ENCODE data around the gene SSH2. TPM values are rescaled to one million over a fixed set of nuclear protein-coding genes. Genes with fewer than 3 reads are reported as not detected.

Gene SSH2
- total RNA-seq, 6 donors from 2014 or later: 55.4 to 82.9 (median 67.8) TPM

DNA sequence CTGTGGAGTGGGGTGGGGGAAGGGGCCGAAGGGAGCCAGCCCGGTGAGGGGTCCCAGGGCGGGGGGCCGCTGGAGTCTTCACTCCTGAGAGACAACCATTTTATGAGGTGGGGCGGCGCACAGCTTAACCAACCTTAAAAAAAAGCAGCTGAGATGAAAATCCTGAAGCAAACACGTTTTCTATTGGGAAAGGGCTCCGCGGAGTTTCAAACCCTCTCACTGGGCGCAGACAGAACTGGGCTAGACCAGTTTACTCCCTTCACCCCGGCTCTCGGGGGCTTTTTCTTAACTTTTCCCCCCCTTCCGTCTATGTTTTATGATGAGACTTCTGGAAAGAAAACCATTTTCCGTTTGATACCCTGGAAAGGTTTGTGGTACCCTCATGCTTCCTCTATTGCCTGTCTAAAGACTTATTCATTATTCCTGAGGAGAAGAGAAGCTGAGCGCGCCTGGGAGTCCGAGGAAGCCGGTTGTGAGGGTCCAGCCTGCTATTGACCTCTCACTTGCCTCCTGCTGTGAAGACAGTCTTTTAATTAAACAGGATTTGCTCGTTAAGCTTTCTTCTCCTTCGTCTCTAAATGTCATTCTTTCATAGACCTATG, 482 bp upstream of the SSH2 start:
- ATAC-seq (ENCODE audit: low FRiP score in 2 of 2) (peak in 1 of 2 donors; percentile 63), DNase-seq (peak in 1 of 2 donors; percentile 27)
- peak overlapping the region; percentile 92 to 98 (median 96) for H3K4me3 ChIP-seq
- H3K9me3 ChIP-seq: no peaks in the 10 kb centered on the region
- peak overlapping the region; percentile 90 to 99 (median 94) for H3K27ac ChIP-seq
- H3K4me1 ChIP-seq: peaks cover 24 to 39% (median 35%) of the 10 kb centered on the region in 4 donors
- no peaks in the 10 kb centered on the region for H3K36me3 ChIP-seq
- WGBS, 2 donors: 1% methylated on average over 15 to 20 of the region's 20 CpGs
- H3K27me3 ChIP-seq: no peaks in the 10 kb centered on the region
- TF ChIP-seq POLR2AphosphoS5 (IDR thresholded peaks at IDR 0.05) (no peak), POLR2A (IDR thresholded peaks at IDR 0.05) (no peak), EP300 (IDR thresholded peaks at IDR 0.05) (no peak)
- TF ChIP-seq, protein P1, sequence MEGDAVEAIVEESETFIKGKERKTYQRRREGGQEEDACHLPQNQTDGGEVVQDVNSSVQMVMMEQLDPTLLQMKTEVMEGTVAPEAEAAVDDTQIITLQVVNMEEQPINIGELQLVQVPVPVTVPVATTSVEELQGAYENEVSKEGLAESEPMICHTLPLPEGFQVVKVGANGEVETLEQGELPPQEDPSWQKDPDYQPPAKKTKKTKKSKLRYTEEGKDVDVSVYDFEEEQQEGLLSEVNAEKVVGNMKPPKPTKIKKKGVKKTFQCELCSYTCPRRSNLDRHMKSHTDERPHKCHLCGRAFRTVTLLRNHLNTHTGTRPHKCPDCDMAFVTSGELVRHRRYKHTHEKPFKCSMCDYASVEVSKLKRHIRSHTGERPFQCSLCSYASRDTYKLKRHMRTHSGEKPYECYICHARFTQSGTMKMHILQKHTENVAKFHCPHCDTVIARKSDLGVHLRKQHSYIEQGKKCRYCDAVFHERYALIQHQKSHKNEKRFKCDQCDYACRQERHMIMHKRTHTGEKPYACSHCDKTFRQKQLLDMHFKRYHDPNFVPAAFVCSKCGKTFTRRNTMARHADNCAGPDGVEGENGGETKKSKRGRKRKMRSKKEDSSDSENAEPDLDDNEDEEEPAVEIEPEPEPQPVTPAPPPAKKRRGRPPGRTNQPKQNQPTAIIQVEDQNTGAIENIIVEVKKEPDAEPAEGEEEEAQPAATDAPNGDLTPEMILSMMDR (IDR thresholded peaks at IDR 0.05): no peak

DNA sequence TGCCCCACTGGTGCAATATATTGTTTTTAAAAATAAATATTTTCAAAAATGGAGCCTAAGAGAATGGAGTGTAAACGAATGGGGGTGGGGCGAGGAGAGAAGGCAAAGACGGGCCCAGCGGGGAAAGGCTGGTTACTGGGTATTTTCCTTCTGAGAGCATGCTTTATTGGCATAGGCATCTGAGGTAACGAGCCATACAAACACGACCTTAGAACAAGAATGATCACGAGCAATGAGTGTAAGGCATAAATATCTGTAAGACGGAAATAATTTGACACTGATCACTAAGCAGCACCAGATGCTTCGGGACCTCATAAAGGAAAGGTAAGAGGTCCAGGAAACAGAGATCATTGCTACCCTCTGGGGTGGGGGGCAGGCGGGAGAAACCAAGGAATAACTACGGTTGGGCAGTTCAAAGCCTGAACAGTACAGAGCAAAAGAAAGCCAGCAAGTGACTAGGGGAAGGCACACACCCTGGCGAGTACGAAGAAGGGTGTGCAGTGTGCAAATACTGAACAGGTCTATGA, 959 bp downstream of the SSH2 start:
- peak overlapping the region; percentile 92 to 98 (median 96) for H3K4me3 ChIP-seq
- H3K4me1 ChIP-seq: peaks cover 24 to 39% (median 35%) of the 10 kb centered on the region in 4 donors
- H3K9me3 ChIP-seq: no peaks in the 10 kb centered on the region
- ATAC-seq (ENCODE audit: low FRiP score in 2 of 2): no peak
- DNase-seq: peak in 1 of 2 donors; percentile 47
- peak overlapping the region; percentile 90 to 99 (median 94) for H3K27ac ChIP-seq
- TF ChIP-seq, protein P1 (IDR thresholded peaks at IDR 0.05): no peak
- no peaks in the 10 kb centered on the region for H3K36me3 ChIP-seq
- no peaks in the 10 kb centered on the region for H3K27me3 ChIP-seq
- WGBS, 2 donors: 2 to 3% methylated on average over 13 of the region's 13 CpGs

DNA sequence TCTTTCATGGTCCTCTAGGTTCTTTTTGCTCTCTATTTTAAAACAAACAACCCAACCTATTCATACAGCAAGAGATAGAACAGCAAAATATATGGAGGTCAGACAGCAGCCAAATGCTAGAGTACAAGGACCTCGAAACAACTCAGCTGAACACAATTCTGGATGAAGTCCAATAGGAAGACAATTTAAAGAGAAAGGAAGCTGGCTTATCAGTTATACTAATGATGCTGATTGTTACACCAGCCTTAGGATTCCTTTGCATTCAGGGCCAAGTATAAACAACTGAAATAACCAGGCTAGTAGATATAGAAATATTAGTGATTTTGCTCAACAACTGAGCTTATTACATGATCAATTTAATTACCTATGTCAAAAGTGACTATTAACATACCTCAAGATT, 2.5 kb downstream of the SSH2 start:
- no peaks in the 10 kb centered on the region for H3K27me3 ChIP-seq
- 16 to 17% methylated on average over 1 of the region's 1 CpG for WGBS, 2 donors

DNA sequence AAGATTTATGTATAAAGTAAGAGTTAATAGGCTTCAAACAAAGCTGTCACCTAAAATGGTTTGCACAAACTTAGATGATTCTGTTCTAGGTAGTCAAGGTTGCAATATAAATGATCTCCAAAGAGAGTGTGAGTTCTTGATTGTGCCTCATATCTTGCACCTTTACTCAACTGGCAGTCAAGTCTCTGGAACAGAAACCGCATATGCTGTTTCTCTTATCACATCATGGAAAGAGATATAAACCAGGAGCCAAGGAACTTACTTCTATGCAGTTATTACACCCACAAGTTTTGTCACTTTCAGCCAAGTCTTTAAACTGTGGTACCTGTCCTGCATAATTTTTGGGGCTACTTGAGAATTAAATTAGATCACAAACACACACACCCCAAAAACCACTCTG, 5.2 kb downstream of the SSH2 start:
- WGBS, 2 donors: 89 to 100% methylated on average over 1 of the region's 1 CpG
- ATAC-seq (ENCODE audit: low FRiP score in 2 of 2): no peak
- Histone ChIP-seq H3K27ac (no peak overlapping the region), H3K27me3 (no peaks in the 10 kb centered on the region), H3K4me1 (peaks cover 18 to 24% (median 22%) of the 10 kb centered on the region in 4 donors), H3K9me3 (no peaks in the 10 kb centered on the region), H3K4me3 (no peak overlapping the region), H3K36me3 (no peaks in the 10 kb centered on the region)
- no peak for DNase-seq
- TF ChIP-seq, protein P1 (IDR thresholded peaks at IDR 0.05): no peak
- TF ChIP-seq POLR2A (IDR thresholded peaks at IDR 0.05): no peak
- TF ChIP-seq POLR2AphosphoS5 (IDR thresholded peaks at IDR 0.05): no peak
- TF ChIP-seq EP300 (IDR thresholded peaks at IDR 0.05): no peak

More for the DNA sequence above, 2.5 kb downstream of the SSH2 start:
- Histone ChIP-seq H3K27ac (no peak overlapping the region), H3K36me3 (no peaks in the 10 kb centered on the region), H3K4me3 (no peak overlapping the region), H3K9me3 (no peaks in the 10 kb centered on the region), H3K4me1 (peaks cover 24 to 39% (median 35%) of the 10 kb centered on the region in 4 donors)
- ATAC-seq (ENCODE audit: low FRiP score in 2 of 2): no peak
- TF ChIP-seq POLR2A (IDR thresholded peaks at IDR 0.05) (no peak), POLR2AphosphoS5 (IDR thresholded peaks at IDR 0.05) (no peak)
- no peak for DNase-seq

DNA sequence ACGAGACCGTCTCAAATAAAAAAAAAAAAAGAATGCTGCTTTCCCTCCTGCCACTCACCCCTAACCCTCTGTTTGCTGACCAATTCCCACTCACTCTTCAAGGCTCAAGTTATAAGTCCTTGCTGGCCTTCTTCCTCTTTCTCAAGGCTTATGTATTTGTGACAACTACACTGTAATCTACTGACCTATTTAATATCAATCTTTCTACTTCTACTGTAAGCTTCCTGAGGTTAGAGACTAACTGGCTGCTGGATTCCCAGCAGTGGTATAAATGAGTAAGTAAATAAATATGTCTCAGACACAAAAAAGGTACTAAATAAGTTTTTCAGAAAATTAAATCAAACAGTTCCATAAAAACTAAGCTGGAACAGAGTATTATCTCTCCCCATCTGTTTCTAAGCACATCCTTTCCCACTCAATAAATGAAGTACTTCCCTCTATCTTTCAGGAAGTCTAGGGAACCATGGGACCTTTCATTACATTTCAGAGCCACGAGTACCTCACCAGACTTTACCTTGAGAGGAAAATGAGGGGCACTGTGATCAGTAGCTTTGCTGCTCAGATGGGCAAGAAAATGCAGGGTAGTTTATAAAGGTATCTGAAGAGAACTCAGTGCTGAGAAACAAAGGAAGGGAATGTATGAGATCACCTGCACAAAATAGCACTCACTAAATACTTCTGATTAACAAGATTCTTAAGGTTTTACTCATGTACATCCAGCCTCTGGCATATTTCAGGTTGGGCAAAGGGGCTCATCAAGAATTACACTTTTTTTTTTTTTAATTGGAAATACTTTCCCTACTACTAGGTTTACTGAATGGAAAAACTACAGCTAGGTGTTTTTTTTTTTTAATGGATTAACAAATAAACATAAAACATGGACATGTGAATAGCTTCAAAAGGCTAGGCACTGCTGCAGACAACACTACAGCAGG, 10.8 kb downstream of the SSH2 start:
- no peaks in the 10 kb centered on the region for H3K27me3 ChIP-seq
- no peaks in the 10 kb centered on the region for H3K9me3 ChIP-seq
- TF ChIP-seq POLR2A (IDR thresholded peaks at IDR 0.05): no peak
- TF ChIP-seq, protein P1 (IDR thresholded peaks at IDR 0.05): no peak
- no peak for TF ChIP-seq POLR2AphosphoS5 (IDR thresholded peaks at IDR 0.05)
- no peak for TF ChIP-seq EP300 (IDR thresholded peaks at IDR 0.05)
- H3K36me3 ChIP-seq: no peaks in the 10 kb centered on the region
- no peak overlapping the region for H3K4me3 ChIP-seq
- 47 to 53% methylated on average over 3 of the region's 3 CpGs for WGBS, 2 donors
- peak overlapping the region in 1 of 4 donors; percentile 18 for H3K27ac ChIP-seq
- peaks cover 4 to 10% (median 7%) of the 10 kb centered on the region in 4 donors for H3K4me1 ChIP-seq
- no peak for ATAC-seq (ENCODE audit: low FRiP score in 2 of 2)
- no peak for DNase-seq
